Mammary epithelial cell (primary cell): ENCODE data around the gene ICA1.

ENCODE experiments used
- EZH2 ChIP-seq: IDR thresholded peaks from 2 replicates; pipeline ENCODE4 v1.6.1; 2012; ENCODE audit warnings: low read length, inconsistent platforms, borderline replicate concordance
- TF ChIP-seq, protein P1 (sequence below), 2 donors: IDR thresholded peaks in 1 of 2; conservative IDR thresholded peaks in 1 of 2; 2 replicates each; pipeline ENCODE4 v1.5.1; 2011 to 2012; ENCODE audit warnings: inconsistent platforms in 2 of 2, low read length in 2 of 2, mild to moderate bottlenecking in 2 of 2, control low read depth in 1 of 2, low read depth in 1 of 2; ENCODE audit not compliant: insufficient read depth in 1 of 2; ENCODE audit errors: extremely low read depth in 1 of 2

DNA sequence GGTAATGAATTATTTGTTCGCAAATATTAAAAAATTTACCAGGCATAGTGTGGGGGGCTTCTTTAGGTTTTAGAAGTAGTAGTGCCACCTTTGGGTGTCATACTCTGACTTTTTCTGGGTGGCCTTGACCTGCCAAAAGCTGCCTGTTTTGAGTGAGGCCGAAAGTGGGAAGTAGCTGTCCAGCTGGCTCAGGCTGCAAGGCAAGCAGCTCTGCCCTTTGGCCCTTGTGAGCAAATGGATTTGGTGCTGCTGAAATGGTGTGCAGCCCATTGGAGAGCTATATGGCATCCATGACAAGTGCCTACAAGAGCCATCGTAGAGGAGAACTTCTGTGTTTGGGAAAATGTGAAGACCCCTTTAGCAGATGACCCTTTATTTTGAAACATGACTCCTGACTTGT lies 20.2 kb upstream of the ICA1 start:
- TF ChIP-seq, protein P1, sequence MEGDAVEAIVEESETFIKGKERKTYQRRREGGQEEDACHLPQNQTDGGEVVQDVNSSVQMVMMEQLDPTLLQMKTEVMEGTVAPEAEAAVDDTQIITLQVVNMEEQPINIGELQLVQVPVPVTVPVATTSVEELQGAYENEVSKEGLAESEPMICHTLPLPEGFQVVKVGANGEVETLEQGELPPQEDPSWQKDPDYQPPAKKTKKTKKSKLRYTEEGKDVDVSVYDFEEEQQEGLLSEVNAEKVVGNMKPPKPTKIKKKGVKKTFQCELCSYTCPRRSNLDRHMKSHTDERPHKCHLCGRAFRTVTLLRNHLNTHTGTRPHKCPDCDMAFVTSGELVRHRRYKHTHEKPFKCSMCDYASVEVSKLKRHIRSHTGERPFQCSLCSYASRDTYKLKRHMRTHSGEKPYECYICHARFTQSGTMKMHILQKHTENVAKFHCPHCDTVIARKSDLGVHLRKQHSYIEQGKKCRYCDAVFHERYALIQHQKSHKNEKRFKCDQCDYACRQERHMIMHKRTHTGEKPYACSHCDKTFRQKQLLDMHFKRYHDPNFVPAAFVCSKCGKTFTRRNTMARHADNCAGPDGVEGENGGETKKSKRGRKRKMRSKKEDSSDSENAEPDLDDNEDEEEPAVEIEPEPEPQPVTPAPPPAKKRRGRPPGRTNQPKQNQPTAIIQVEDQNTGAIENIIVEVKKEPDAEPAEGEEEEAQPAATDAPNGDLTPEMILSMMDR (conservative IDR thresholded peaks at IDR 0.05 in 1 of 2, IDR thresholded peaks at IDR 0.05 in 1 of 2; ENCODE audit: extremely low read depth in 1 of 2, insufficient read depth in 1 of 2, low read depth in 1 of 2, low read length in 2 of 2), result no peak
- no peak for TF ChIP-seq EZH2
